OCI-LY3 (cell line): Measurements from ENCODE around the gene STRIT1.

ENCODE experiments used
- EZH2phosphoT487 ChIP-seq: fragments of 200-600 bp; shearing (Covaris generic); IDR thresholded peaks from 2 replicates; pipeline ENCODE4 v1.6.1; 2018; ENCODE audit warnings: antibody characterized with exemption, mixed run types, low read depth
- TF ChIP-seq, protein P1 (sequence below): fragments of 200-600, 300-600 bp; sonication (generic); IDR thresholded peaks from 2 replicates; pipeline ENCODE4 v1.5.1; 2014; ENCODE audit warnings: antibody characterized with exemption, low read length, low read depth

DNA sequence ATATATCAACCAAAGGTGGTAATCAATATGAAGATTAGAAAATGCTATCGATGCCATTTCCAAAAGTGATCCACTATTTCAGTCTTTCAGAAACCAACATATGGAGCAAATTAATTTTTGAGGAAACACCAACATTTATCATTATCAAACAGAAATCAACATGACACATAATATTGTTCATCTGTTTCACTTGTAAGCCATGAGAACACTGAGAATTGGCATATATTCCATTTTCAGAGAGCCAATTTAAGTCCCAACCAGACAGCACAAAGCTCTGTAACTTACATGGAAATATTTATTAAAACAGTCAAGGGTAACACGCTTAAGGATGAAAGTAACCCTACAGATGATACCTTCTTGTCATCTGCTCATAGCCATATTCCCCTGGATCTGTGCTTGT, 37.6 kb upstream of the STRIT1 start:
- TF ChIP-seq, protein P1, sequence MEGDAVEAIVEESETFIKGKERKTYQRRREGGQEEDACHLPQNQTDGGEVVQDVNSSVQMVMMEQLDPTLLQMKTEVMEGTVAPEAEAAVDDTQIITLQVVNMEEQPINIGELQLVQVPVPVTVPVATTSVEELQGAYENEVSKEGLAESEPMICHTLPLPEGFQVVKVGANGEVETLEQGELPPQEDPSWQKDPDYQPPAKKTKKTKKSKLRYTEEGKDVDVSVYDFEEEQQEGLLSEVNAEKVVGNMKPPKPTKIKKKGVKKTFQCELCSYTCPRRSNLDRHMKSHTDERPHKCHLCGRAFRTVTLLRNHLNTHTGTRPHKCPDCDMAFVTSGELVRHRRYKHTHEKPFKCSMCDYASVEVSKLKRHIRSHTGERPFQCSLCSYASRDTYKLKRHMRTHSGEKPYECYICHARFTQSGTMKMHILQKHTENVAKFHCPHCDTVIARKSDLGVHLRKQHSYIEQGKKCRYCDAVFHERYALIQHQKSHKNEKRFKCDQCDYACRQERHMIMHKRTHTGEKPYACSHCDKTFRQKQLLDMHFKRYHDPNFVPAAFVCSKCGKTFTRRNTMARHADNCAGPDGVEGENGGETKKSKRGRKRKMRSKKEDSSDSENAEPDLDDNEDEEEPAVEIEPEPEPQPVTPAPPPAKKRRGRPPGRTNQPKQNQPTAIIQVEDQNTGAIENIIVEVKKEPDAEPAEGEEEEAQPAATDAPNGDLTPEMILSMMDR, result no peak
- TF ChIP-seq EZH2phosphoT487, result no peak
